Measurements from ENCODE around the gene MON1B. TPM values are rescaled to one million over a fixed set of nuclear protein-coding genes. Genes with fewer than 3 reads are reported as not detected.
"Not testable (repeated sequence)": the region's sequence is repeated elsewhere in the genome, so short reads cannot be mapped to it uniquely, and the experiment has no call there.

MON1B gene
- total RNA-seq (2014; rRNA removed; shearing (Covaris generic)): 5.2 and 16.8 TPM in 2 replicates

GRCh38 chr16:77190478-77191258 is at the start of gene MON1B:
Gene MON1B, plus strand, starts transcription at chr16:77191190. Its CDS starts 296 bp downstream, at chr16:77191486.
- H3K27me3 ChIP-seq (replicated peaks): no peaks in the 10 kb centered on the region
- peak within 1 kb of the TSS; percentile 61 for H3K4me3 ChIP-seq
- peaks cover 22% of the 10 kb centered on the region for H3K36me3 ChIP-seq
- peak within 1 kb of the TSS; percentile 96 for H3K27ac ChIP-seq
- no peaks in the 10 kb centered on the region for H3K9me3 ChIP-seq (replicated peaks)
- H3K4me1 ChIP-seq (replicated peaks): peaks cover 9% of the 10 kb centered on the region; the same call in 1 of the 2 replicates
- peak; percentile 97 to 99 for DNase-seq (ENCODE audit: low read depth in 1 of 2, low spot score in 2 of 2)

GRCh38 chr16:77143364-77143763 is 47.6 kb upstream of the MON1B start:
- Histone ChIP-seq H3K4me3 (no peak overlapping the region), H3K9me3 (replicated peaks) (no peaks in the 10 kb centered on the region), H3K36me3 (no peaks in the 10 kb centered on the region), H3K27me3 (replicated peaks) (no peaks in the 10 kb centered on the region), H3K27ac (no peak overlapping the region), H3K4me1 (replicated peaks) (no peaks in the 10 kb centered on the region)
- no peak for DNase-seq (ENCODE audit: low read depth in 1 of 2, low spot score in 2 of 2)

- H3K4me1 ChIP-seq (replicated peaks): no peaks in the 10 kb centered on the region
- no peaks in the 10 kb centered on the region for H3K27me3 ChIP-seq (replicated peaks)
- H3K9me3 ChIP-seq (replicated peaks): no peaks in the 10 kb centered on the region
- H3K4me3 ChIP-seq: no peak overlapping the region
- H3K36me3 ChIP-seq: no peaks in the 10 kb centered on the region
- no peak overlapping the region for H3K27ac ChIP-seq
- no peak for DNase-seq (ENCODE audit: low read depth in 1 of 2, low spot score in 2 of 2)
Measured at GRCh38 chr16:77148121-77148520, 42.9 kb upstream of the MON1B start.

GRCh38 chr16:77157346-77158058 is 33.5 kb upstream of the MON1B start:
- Histone ChIP-seq H3K4me3 (no peak overlapping the region), H3K27me3 (replicated peaks) (no peaks in the 10 kb centered on the region), H3K27ac (no peak overlapping the region), H3K9me3 (replicated peaks) (no peaks in the 10 kb centered on the region), H3K36me3 (no peaks in the 10 kb centered on the region), H3K4me1 (replicated peaks) (no peaks in the 10 kb centered on the region)
- DNase-seq (ENCODE audit: low read depth in 1 of 2, low spot score in 2 of 2): no peak

- Histone ChIP-seq H3K36me3 (no peaks in the 10 kb centered on the region), H3K27ac (no peak overlapping the region), H3K27me3 (replicated peaks) (no peaks in the 10 kb centered on the region), H3K4me3 (no peak overlapping the region), H3K9me3 (replicated peaks) (no peaks in the 10 kb centered on the region), H3K4me1 (replicated peaks) (no peaks in the 10 kb centered on the region)
- DNase-seq (ENCODE audit: low read depth in 1 of 2, low spot score in 2 of 2): no peak
Measured at GRCh38 chr16:77158293-77158692, 32.7 kb upstream of the MON1B start.

GRCh38 chr16:77165006-77165405 is 26.0 kb upstream of the MON1B start:
- Histone ChIP-seq H3K4me1 (replicated peaks) (no peaks in the 10 kb centered on the region), H3K27ac (no peak overlapping the region), H3K36me3 (no peaks in the 10 kb centered on the region), H3K4me3 (no peak overlapping the region), H3K9me3 (replicated peaks) (no peaks in the 10 kb centered on the region), H3K27me3 (replicated peaks) (peaks cover 7% of the 10 kb centered on the region; the same call in 1 of the 2 replicates)
- DNase-seq (ENCODE audit: low read depth in 1 of 2, low spot score in 2 of 2): no peak

- H3K4me3 ChIP-seq; H3K4me1 ChIP-seq (replicated peaks); H3K9me3 ChIP-seq (replicated peaks); DNase-seq (ENCODE audit: low read depth in 1 of 2, low spot score in 2 of 2); H3K27me3 ChIP-seq (replicated peaks); H3K36me3 ChIP-seq; H3K27ac ChIP-seq: not testable (repeated sequence)
Measured at GRCh38 chr16:77165536-77166236, 25.3 kb upstream of the MON1B start.

- Histone ChIP-seq H3K4me3 (no peak overlapping the region), H3K36me3 (no peaks in the 10 kb centered on the region), H3K9me3 (replicated peaks) (no peaks in the 10 kb centered on the region), H3K4me1 (replicated peaks) (no peaks in the 10 kb centered on the region), H3K27me3 (replicated peaks) (peaks cover 7% of the 10 kb centered on the region; the same call in 1 of the 2 replicates), H3K27ac (no peak overlapping the region)
- DNase-seq (ENCODE audit: low read depth in 1 of 2, low spot score in 2 of 2): no peak
Measured at GRCh38 chr16:77166726-77167125, 24.3 kb upstream of the MON1B start.

GRCh38 chr16:77168901-77169300 is 22.1 kb upstream of the MON1B start:
- H3K36me3 ChIP-seq: no peaks in the 10 kb centered on the region
- no peaks in the 10 kb centered on the region for H3K4me1 ChIP-seq (replicated peaks)
- H3K9me3 ChIP-seq (replicated peaks): no peaks in the 10 kb centered on the region
- peaks cover 7% of the 10 kb centered on the region; the same call in 1 of the 2 replicates for H3K27me3 ChIP-seq (replicated peaks)
- no peak overlapping the region for H3K4me3 ChIP-seq
- no peak for DNase-seq (ENCODE audit: low read depth in 1 of 2, low spot score in 2 of 2)
- no peak overlapping the region for H3K27ac ChIP-seq

GRCh38 chr16:77169650-77170236 is 21.2 kb upstream of the MON1B start:
- H3K36me3 ChIP-seq: no peaks in the 10 kb centered on the region
- no peak overlapping the region for H3K27ac ChIP-seq
- peak in 1 of 2 experiments; percentile 11 for DNase-seq (ENCODE audit: low read depth in 1 of 2, low spot score in 2 of 2)
- H3K9me3 ChIP-seq (replicated peaks): no peaks in the 10 kb centered on the region
- peaks cover 7% of the 10 kb centered on the region; the same call in 1 of the 2 replicates for H3K27me3 ChIP-seq (replicated peaks)
- H3K4me3 ChIP-seq: no peak overlapping the region
- H3K4me1 ChIP-seq (replicated peaks): no peaks in the 10 kb centered on the region

GRCh38 chr16:77170805-77171204 is 20.2 kb upstream of the MON1B start:
- H3K9me3 ChIP-seq (replicated peaks): no peaks in the 10 kb centered on the region
- H3K4me1 ChIP-seq (replicated peaks): no peaks in the 10 kb centered on the region
- H3K36me3 ChIP-seq: no peaks in the 10 kb centered on the region
- no peak overlapping the region for H3K4me3 ChIP-seq
- H3K27ac ChIP-seq: no peak overlapping the region
- peaks cover 7% of the 10 kb centered on the region; the same call in 1 of the 2 replicates for H3K27me3 ChIP-seq (replicated peaks)
- no peak for DNase-seq (ENCODE audit: low read depth in 1 of 2, low spot score in 2 of 2)

- H3K27ac ChIP-seq: no peak overlapping the region
- no peaks in the 10 kb centered on the region for H3K9me3 ChIP-seq (replicated peaks)
- H3K4me3 ChIP-seq: no peak overlapping the region
- no peaks in the 10 kb centered on the region for H3K36me3 ChIP-seq
- H3K27me3 ChIP-seq (replicated peaks): peaks cover 7% of the 10 kb centered on the region; the same call in 1 of the 2 replicates
- peak in 1 of 2 experiments; percentile 28 for DNase-seq (ENCODE audit: low read depth in 1 of 2, low spot score in 2 of 2)
- no peaks in the 10 kb centered on the region for H3K4me1 ChIP-seq (replicated peaks)
Measured at GRCh38 chr16:77171745-77172635, 19.0 kb upstream of the MON1B start.

- no peak for DNase-seq (ENCODE audit: low read depth in 1 of 2, low spot score in 2 of 2)
- H3K4me3 ChIP-seq: no peak overlapping the region
Measured at GRCh38 chr16:77172951-77173350, 18.0 kb upstream of the MON1B start.

More at GRCh38 chr16:77172951-77173350, 18.0 kb upstream of the MON1B start:
- no peak overlapping the region for H3K27ac ChIP-seq
- no peaks in the 10 kb centered on the region for H3K9me3 ChIP-seq (replicated peaks)
- peaks cover 7% of the 10 kb centered on the region; the same call in 1 of the 2 replicates for H3K27me3 ChIP-seq (replicated peaks)
- H3K4me1 ChIP-seq (replicated peaks): no peaks in the 10 kb centered on the region
- no peaks in the 10 kb centered on the region for H3K36me3 ChIP-seq

Data from SJSA1 (cell line).